ENCODE results near the gene DIRAS1. TPM values are rescaled to one million over a fixed set of nuclear protein-coding genes. Genes with fewer than 3 reads are reported as not detected.
"Not testable (repeated sequence)": the region's sequence is repeated elsewhere in the genome, so short reads cannot be mapped to it uniquely, and the experiment has no call there.

Gene DIRAS1
- total and polyA plus RNA-seq, 4 donors, result 0.01 to 0.09 (median 0.08) TPM; not detected in 1

DNA sequence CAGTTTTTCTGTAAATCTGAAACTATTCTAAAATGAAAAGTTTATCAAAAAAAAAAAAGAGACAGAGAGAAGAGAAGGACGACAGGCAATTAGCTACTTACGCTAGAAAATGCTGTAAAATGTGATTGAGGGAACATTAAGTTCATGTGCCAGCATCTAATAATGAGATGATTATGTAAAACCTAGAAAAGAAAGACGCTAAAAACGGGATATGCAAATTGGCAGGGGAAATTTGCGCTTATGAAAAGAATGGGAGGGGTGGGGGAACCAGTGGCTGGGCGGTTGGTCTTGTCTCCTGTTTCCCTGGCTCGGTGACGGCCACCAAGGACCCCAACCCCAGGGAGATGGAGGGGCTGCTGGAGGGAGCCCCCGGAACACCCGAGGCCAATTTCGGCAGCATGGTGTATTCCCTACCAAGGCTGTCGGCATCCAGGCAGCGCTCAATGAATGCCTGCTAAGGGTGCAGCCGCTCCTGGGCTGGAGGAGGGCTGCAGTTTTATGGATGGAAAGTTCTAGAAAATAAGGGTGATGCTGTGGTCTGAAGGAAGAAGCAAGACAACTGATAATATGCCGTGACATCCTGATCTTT lies 52.9 kb downstream of the DIRAS1 start:
- H3K36me3 ChIP-seq (ENCODE audit: control insufficient read depth in 4 of 4, insufficient read depth in 3 of 4, low read depth in 1 of 4, low read length in 3 of 4), result no peaks in the 10 kb centered on the region
- 88% methylated on average over 15 of the region's 15 CpGs for WGBS
- no peaks in the 10 kb centered on the region for H3K4me1 ChIP-seq (ENCODE audit: control insufficient read depth in 4 of 4, insufficient read depth in 4 of 4, low read length in 3 of 4)
- H3K9ac ChIP-seq (ENCODE audit: low read depth in 1 of 2, low read length in 2 of 2), result no peak overlapping the region
- TF ChIP-seq, protein P1, sequence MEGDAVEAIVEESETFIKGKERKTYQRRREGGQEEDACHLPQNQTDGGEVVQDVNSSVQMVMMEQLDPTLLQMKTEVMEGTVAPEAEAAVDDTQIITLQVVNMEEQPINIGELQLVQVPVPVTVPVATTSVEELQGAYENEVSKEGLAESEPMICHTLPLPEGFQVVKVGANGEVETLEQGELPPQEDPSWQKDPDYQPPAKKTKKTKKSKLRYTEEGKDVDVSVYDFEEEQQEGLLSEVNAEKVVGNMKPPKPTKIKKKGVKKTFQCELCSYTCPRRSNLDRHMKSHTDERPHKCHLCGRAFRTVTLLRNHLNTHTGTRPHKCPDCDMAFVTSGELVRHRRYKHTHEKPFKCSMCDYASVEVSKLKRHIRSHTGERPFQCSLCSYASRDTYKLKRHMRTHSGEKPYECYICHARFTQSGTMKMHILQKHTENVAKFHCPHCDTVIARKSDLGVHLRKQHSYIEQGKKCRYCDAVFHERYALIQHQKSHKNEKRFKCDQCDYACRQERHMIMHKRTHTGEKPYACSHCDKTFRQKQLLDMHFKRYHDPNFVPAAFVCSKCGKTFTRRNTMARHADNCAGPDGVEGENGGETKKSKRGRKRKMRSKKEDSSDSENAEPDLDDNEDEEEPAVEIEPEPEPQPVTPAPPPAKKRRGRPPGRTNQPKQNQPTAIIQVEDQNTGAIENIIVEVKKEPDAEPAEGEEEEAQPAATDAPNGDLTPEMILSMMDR (IDR thresholded peaks at IDR 0.05; ENCODE audit: low read depth, low read length, missing input control), result no peak
- no peak for TF ChIP-seq FOXA1 (IDR thresholded peaks at IDR 0.05)
- no peak for TF ChIP-seq RXRA (IDR thresholded peaks at IDR 0.05)
- TF ChIP-seq, protein P2, sequence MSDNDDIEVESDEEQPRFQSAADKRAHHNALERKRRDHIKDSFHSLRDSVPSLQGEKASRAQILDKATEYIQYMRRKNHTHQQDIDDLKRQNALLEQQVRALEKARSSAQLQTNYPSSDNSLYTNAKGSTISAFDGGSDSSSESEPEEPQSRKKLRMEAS (IDR thresholded peaks at IDR 0.05), result no peak
- no peak for TF ChIP-seq JUND (IDR thresholded peaks at IDR 0.05)
- TF ChIP-seq GABPA (IDR thresholded peaks at IDR 0.05 in 1 of 2, conservative IDR thresholded peaks at IDR 0.05 in 1 of 2), result no peak
- TF ChIP-seq, protein P3, sequence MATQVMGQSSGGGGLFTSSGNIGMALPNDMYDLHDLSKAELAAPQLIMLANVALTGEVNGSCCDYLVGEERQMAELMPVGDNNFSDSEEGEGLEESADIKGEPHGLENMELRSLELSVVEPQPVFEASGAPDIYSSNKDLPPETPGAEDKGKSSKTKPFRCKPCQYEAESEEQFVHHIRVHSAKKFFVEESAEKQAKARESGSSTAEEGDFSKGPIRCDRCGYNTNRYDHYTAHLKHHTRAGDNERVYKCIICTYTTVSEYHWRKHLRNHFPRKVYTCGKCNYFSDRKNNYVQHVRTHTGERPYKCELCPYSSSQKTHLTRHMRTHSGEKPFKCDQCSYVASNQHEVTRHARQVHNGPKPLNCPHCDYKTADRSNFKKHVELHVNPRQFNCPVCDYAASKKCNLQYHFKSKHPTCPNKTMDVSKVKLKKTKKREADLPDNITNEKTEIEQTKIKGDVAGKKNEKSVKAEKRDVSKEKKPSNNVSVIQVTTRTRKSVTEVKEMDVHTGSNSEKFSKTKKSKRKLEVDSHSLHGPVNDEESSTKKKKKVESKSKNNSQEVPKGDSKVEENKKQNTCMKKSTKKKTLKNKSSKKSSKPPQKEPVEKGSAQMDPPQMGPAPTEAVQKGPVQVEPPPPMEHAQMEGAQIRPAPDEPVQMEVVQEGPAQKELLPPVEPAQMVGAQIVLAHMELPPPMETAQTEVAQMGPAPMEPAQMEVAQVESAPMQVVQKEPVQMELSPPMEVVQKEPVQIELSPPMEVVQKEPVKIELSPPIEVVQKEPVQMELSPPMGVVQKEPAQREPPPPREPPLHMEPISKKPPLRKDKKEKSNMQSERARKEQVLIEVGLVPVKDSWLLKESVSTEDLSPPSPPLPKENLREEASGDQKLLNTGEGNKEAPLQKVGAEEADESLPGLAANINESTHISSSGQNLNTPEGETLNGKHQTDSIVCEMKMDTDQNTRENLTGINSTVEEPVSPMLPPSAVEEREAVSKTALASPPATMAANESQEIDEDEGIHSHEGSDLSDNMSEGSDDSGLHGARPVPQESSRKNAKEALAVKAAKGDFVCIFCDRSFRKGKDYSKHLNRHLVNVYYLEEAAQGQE (IDR thresholded peaks at IDR 0.05), result no peak
- TF ChIP-seq, protein P4, sequence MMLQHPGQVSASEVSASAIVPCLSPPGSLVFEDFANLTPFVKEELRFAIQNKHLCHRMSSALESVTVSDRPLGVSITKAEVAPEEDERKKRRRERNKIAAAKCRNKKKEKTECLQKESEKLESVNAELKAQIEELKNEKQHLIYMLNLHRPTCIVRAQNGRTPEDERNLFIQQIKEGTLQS (IDR thresholded peaks at IDR 0.05), result no peak
- TF ChIP-seq, protein P5, sequence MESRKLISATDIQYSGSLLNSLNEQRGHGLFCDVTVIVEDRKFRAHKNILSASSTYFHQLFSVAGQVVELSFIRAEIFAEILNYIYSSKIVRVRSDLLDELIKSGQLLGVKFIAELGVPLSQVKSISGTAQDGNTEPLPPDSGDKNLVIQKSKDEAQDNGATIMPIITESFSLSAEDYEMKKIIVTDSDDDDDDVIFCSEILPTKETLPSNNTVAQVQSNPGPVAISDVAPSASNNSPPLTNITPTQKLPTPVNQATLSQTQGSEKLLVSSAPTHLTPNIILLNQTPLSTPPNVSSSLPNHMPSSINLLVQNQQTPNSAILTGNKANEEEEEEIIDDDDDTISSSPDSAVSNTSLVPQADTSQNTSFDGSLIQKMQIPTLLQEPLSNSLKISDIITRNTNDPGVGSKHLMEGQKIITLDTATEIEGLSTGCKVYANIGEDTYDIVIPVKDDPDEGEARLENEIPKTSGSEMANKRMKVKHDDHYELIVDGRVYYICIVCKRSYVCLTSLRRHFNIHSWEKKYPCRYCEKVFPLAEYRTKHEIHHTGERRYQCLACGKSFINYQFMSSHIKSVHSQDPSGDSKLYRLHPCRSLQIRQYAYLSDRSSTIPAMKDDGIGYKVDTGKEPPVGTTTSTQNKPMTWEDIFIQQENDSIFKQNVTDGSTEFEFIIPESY (IDR thresholded peaks at IDR 0.05), result no peak
- TF ChIP-seq HNF4G (IDR thresholded peaks at IDR 0.05), result no peak
- TF ChIP-seq HNF4A (conservative IDR thresholded peaks at IDR 0.05), result no peak
- no peak for TF ChIP-seq RAD21 (IDR thresholded peaks at IDR 0.05)
- H3K27me3 ChIP-seq (ENCODE audit: control insufficient read depth in 4 of 4, insufficient read depth in 4 of 4, low read length in 3 of 4), result no peaks in the 10 kb centered on the region
- no peak overlapping the region for H3K4me3 ChIP-seq (ENCODE audit: low read depth in 1 of 3, low read length in 3 of 3)
- H3K27ac ChIP-seq (ENCODE audit: low read depth in 1 of 2, low read length in 2 of 2), result no peak overlapping the region
- peaks cover 0 to 1% (median 0%) of the 10 kb centered on the region in 4 donors for H3K9me3 ChIP-seq (ENCODE audit: control insufficient read depth in 4 of 4, low read length in 3 of 4)
- DNase-seq (ENCODE audit: low spot score), result no peak

DNA sequence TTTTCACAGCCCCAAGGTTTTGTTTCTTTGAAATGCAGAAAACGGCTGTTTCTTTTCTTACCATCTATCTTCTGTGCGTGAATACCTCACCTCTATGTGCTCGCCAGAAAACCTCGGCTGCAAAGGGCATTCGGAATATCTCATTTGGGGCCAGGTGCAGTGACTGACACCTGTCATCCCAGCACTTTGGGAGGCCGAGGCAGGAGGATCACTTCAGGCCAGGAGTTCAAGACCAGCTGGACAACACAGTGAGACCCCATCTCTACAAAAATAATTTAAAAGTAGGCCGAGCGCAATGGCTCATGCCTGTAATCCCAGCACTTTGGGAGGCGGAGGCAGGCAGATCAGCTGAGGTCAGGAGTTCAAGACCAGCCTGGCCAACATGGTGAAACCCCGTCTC lies 53.8 kb downstream of the DIRAS1 start:
- not testable (repeated sequence) for H3K4me1 ChIP-seq (ENCODE audit: control insufficient read depth in 4 of 4, insufficient read depth in 4 of 4, low read length in 3 of 4); H3K27ac ChIP-seq (ENCODE audit: low read depth in 1 of 2, low read length in 2 of 2); H3K27me3 ChIP-seq (ENCODE audit: control insufficient read depth in 4 of 4, insufficient read depth in 4 of 4, low read length in 3 of 4); H3K9ac ChIP-seq (ENCODE audit: low read depth in 1 of 2, low read length in 2 of 2); H3K36me3 ChIP-seq (ENCODE audit: control insufficient read depth in 4 of 4, insufficient read depth in 3 of 4, low read depth in 1 of 4, low read length in 3 of 4); H3K4me3 ChIP-seq (ENCODE audit: low read depth in 1 of 3, low read length in 3 of 3); H3K9me3 ChIP-seq (ENCODE audit: control insufficient read depth in 4 of 4, low read length in 3 of 4); DNase-seq (ENCODE audit: low spot score)
- 96% methylated on average over 10 of the region's 10 CpGs for WGBS

Data from liver (tissue), 9 donors.